Inferior parietal cortex (tissue), 1 donor: ENCODE data around the gene MBNL1.

Experiments
- DNase-seq: peaks from one replicate; pipeline ENCODE4 v3.0.0-alpha.2; 2016; ENCODE audit errors: extremely low spot score

The MBNL1 gene

GRCh38 chr3:152447511-152447910 is 178.8 kb downstream of the MBNL1 start:
- DNase-seq, result no peak

- no peak for DNase-seq
Measured at GRCh38 chr3:152448091-152448490, 179.4 kb downstream of the MBNL1 start.

- DNase-seq, result no peak
Measured at GRCh38 chr3:152452318-152452717, 183.6 kb downstream of the MBNL1 start.

GRCh38 chr3:152454076-152454875 is 185.5 kb downstream of the MBNL1 start:
- DNase-seq, result no peak

- no peak for DNase-seq
Measured at GRCh38 chr3:152455989-152456388, 187.3 kb downstream of the MBNL1 start.

GRCh38 chr3:152457500-152458375 is 189.0 kb downstream of the MBNL1 start:
- no peak for DNase-seq

- no peak for DNase-seq
Measured at GRCh38 chr3:152458376-152459117, 189.8 kb downstream of the MBNL1 start.

GRCh38 chr3:152459118-152459515 is 190.4 kb downstream of the MBNL1 start:
- no peak for DNase-seq

- DNase-seq, result no peak
Measured at GRCh38 chr3:152459572-152459971, 190.8 kb downstream of the MBNL1 start.

- DNase-seq, result peak; percentile 35
Measured at GRCh38 chr3:152460936-152461335, 192.2 kb downstream of the MBNL1 start.

- no peak for DNase-seq
Measured at GRCh38 chr3:152461460-152461859, 192.7 kb downstream of the MBNL1 start.

GRCh38 chr3:152466784-152467183 is 198.1 kb downstream of the MBNL1 start:
- DNase-seq, result peak; percentile 38

GRCh38 chr3:152469248-152470025 is 200.7 kb downstream of the MBNL1 start:
- DNase-seq, result no peak

- no peak for DNase-seq
Measured at GRCh38 chr3:152470095-152470494, 201.4 kb downstream of the MBNL1 start.

GRCh38 chr3:152470893-152471292 is 202.2 kb downstream of the MBNL1 start:
- DNase-seq, result no peak

GRCh38 chr3:152471814-152472671 is 203.3 kb downstream of the MBNL1 start:
- peak; percentile 88 for DNase-seq

GRCh38 chr3:152472672-152472954 is 203.9 kb downstream of the MBNL1 start:
- DNase-seq, result no peak

GRCh38 chr3:152474585-152474984 is 205.9 kb downstream of the MBNL1 start:
- DNase-seq, result peak; percentile 66

- no peak for DNase-seq
Measured at GRCh38 chr3:152477422-152477821, 208.7 kb downstream of the MBNL1 start.

- no peak for DNase-seq
Measured at GRCh38 chr3:152480282-152480953, 211.7 kb downstream of the MBNL1 start.
